HPDE6-E6E7 (cell line): Measurements from ENCODE around the gene PRR15L.
A peak's percentile ranks its signal among the peaks of the same experiment; 100 is the strongest.
"Not testable (repeated sequence)": the region's sequence is repeated elsewhere in the genome, so short reads cannot be mapped to it uniquely, and the experiment has no call there.

Source experiments
- DNase-seq: peaks from one replicate; pipeline ENCODE4 v3.0.0; 2011; ENCODE audit warnings: missing footprints; ENCODE audit errors: extremely low spot score

Gene PRR15L

GRCh38 chr17:47957591-47958490, at the start of gene PRR15L:
TSS of gene PRR15L (minus strand) at chr17:47957883. CDS start at chr17:47953234, 4,649 bp downstream.
- no peak for DNase-seq

DNA sequence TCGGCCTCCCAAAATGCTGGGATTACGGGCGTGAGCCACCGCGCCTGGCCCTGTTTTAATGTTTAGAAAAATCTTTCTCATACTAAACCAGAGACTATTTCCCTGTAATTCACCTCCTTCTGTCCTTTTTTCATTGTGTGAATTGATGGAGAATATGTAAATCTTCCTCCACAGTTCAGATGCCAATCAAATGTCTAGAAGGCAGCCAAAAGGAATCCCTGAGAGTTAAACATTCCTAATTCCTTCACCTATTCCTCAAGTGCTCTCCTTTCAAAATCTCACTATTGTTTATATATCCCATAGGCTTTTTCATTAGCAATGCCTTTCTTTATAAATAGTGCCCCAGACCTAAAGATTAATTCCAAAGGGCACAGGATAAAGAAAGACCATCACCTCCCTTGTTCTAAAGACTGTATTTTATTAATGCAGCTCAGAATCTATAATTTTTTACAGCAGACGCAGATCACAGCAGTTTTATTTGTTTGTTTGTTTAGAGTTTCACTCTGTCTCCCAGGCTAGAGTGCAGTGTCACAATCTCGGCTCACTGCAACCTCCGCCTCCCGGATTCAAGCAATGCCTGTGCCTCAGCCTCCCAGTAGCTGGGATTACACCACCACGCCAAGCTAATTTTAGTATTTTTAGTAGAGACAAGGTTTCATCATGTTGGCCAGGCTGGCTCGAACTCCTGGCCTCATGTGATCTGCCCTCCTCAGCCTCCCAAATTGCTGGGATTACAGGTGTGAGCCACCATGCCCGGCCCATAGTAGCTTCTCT, 49.4 kb upstream of the PRR15L start:
- DNase-seq = no peak

- DNase-seq = no peak
These were observed 47.3 kb upstream of the PRR15L start for GRCh38 chr17:48004983-48005382.

- DNase-seq = no peak
These were observed 45.9 kb upstream of the PRR15L start for GRCh38 chr17:48003417-48004151.

DNA sequence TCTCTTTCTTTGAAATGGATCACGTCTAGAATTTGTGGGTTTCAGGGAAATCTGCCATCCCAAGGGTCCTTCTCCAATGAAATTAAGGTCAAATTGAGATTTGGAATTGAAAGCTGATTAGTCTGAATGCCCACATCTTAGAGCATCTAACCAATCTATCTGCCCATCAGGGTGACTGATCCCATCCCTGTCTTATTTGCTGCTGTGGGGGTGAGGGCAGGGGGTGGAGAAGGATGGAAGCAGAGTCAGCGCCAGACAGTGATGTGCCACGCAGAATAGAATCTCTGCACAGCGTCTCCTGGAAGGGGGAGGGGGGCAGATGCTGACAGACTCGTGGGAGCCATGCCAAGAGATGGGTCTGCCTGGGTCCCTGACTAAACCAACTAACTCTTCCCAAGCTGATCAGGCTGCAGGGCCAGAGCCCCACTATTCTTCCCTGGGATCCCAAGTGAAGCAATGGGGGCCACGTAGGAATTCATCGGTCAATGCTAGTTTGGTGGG, 45.3 kb upstream of the PRR15L start:
- DNase-seq = no peak

GRCh38 chr17:48002266-48002915, 44.7 kb upstream of the PRR15L start:
- peak; percentile 45 for DNase-seq

DNA sequence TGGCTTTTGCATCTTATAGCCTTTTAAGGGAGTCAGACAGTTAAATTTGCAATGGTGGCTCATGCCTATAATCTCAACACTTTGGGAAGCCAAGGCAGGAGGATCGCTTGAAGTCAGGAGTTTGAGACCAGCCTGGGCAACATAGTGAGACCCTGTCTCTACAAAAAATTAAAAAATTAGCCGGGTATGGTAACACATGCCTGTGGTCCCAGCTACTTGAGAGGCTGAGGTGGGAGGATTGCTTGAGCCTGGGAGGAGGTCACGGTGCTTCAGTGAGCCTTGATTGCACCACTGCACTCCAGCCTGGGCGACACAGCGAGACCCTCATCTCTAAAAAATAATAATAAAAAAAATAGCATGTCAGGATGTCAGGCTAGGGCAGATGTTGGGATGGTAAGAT, 44.0 kb upstream of the PRR15L start:
- DNase-seq = not testable (repeated sequence)

DNA sequence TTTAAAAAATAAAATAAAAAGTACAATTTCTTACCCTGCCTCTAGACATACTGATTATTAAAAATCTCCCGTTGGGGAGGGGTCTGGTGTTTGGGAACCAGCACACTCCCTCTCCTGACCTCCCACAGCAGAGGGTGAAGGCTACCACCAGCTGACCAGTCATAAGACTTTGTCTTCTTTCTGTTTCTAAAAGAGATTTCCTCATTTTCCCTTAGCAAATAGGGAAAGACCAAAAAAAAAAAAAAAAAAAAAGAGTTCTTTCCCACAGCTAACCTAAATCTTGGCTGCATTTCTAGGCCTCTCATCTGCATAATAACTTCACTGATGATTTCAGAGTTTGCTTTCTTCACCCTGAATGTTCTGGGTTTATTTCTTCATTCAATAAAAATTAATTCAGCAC, 43.5 kb upstream of the PRR15L start:
- DNase-seq = no peak

GRCh38 chr17:47999582-47999981, 41.9 kb upstream of the PRR15L start:
- DNase-seq = no peak

DNA sequence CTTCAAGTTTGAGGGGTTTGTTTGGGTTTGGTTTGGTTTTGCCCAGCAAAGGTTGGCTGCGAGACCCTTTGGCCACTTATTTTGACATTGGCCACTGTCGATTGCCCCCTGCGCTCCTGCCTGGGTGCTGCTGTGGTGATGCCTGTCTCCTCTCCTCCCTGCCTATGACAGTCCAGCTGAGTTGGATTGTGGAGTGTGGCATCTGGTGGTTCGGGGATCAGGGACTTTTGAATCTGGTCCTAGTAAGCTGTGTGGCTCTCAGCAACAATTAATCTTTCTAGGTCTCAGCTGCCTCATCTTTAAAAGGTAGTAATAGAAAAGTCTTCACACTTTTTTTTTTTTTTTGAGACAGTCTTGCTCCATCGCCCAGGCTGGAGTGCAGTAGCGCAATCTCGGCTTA, 40.4 kb upstream of the PRR15L start:
- DNase-seq = no peak

- DNase-seq = no peak
These were observed 39.9 kb upstream of the PRR15L start for GRCh38 chr17:47997586-47997985.

DNA sequence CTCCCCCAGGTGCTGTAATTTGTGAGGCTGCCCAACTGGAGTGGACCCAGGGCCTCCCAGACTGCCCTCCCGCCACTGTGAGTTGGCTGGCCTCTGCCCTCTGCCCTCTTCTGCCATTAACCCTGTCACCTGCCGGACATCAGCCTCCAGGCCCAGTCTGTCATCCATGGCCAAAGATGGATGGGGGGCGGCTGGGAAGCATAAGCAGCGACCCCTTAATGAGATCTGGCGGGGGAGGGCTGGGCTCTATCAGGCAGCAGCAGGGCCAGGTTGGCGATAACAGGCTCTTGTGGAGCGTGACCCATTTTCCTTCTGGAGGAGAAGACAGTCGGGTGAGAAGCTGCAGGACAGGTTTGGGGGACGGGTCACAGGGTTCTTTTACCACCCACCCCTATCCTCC, 38.5 kb upstream of the PRR15L start:
- DNase-seq = no peak

DNA sequence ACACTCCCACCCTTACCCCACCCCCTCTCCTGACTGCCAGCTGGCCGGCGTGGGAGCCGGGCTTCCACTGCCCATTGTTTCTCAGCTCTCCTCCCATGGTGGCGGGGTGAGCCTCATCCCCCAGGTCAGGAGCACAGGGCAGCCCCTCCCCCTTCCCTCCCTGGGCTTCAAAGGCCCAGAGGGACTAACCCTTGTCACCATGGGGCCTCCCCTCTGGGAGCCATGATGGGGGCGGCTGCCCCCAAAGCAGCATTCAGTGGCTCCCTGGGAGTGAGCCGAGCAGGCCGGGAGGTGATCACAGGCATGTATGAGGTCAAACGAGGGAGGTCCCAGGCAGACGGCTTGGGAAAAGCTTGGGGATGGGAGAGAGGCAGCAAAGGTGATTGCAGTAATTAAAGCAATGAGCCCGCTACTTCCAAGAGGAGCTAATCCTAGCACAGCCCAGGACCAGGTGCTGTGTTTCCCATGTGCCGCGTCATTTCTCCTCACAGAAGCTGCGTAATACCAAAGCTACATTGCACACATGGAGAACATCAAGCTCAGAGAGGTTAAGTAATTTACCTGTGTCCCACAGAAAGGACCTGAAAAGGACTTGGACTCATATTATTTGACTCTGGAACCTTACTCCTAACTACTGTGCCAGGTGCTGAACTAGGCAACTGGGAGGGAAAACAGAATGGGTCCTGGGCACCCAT, 37.7 kb upstream of the PRR15L start:
- no peak for DNase-seq

DNA sequence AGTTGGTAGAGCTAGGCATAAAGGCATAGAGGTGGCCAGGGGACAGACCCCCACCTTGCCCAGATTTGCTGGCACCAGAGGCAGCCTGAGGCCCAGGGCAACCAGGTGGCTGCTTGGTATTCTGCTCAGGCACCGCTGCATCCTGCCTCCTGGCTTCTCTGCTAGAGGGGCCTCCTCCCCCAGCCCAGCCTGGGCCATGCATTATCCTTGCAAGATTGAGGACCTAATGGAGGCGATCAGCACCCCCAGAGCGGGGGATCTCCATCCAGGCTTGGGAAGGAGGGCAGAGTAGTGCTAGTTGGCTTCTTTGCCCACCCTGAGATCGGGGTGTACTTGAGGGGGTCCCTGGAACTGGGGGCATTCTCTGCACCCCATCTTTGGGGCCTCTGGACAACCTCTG, 37.0 kb upstream of the PRR15L start:
- DNase-seq = no peak

DNA sequence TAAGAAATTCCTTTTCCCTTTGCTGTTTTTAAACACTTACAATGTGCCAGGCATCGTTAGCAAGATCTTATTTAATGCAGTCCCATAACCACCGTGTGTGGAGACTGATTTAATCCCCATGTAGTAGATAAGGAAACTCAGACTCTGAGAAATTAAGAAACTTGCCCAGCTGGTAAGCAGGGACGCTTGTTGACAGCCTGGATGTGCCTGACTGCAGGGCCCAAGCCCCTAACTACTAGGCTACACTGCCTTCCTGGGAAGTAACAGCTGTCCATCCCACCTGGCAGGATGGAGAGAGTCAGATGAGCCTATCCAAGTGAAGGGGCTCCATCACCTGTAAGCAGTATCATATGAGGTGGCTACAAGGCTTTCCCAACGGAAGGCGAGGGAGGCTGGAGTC, 36.3 kb upstream of the PRR15L start:
- DNase-seq = no peak

- no peak for DNase-seq
These were observed 35.4 kb upstream of the PRR15L start for GRCh38 chr17:47993031-47993564.

DNA sequence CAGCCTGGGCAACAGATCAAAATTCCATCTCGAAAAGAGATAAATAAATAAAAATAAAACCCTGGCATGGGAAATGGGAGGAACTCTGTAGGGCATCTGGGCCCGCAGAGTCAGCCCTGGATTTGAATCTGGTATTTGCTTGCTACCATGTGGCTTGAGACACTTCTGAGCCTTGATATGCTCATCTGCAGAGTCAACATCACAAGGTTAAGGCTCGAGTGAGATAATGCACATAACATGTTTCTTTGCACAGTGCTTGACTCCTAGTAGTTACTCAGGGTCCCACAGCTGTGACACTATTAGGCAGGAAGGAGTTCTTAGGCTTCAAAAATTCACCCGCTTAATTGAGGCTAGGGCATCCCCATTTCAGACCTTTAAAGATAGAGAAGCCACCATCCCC, 34.5 kb upstream of the PRR15L start:
- no peak for DNase-seq

- DNase-seq = no peak
These were observed 33.5 kb upstream of the PRR15L start for GRCh38 chr17:47990962-47991731.

DNA sequence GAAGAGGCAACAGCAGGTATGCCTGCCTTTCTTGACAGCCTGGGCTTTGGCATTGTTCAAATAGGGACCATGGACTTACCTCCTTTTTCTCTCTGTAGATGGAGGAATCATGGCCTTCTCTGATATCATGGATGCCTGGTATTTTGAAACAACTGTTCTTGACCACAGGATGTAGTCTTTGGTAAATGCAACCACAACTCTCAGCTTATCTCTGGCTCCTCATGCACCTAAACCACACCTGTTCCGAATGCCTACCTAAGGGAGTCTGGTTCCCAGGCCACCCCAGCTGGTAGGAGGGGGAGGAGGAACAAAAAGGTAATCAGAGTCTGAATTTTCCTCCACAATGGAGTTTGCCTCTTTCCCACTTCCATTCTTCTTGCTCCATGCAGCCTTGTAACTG, 32.0 kb upstream of the PRR15L start:
- no peak for DNase-seq

GRCh38 chr17:47989159-47989558, 31.5 kb upstream of the PRR15L start:
- no peak for DNase-seq
